Loucy (cell line): ENCODE measurements around the gene GARIN5A.

ENCODE experiments used
- CTCF ChIP-seq: fragments of 200-600 bp; sonication (generic); conservative IDR thresholded peaks from 2 replicates; pipeline ENCODE4 v1.5.1; 2014; ENCODE audit warnings: mild to moderate bottlenecking, antibody characterized with exemption, low read length
- EZH2phosphoT487 ChIP-seq: fragments of 200-600 bp; IDR thresholded peaks from 2 replicates; pipeline ENCODE4 v1.6.1; 2018; ENCODE audit warnings: antibody characterized with exemption, mild to moderate bottlenecking, moderate library complexity, borderline replicate concordance

- TF ChIP-seq CTCF (no peak), EZH2phosphoT487 (no peak)
Measured at GRCh38 chr19:50495020-50495531, 18.4 kb upstream of the GARIN5A start.
